Prostate gland (tissue), 2 donors: Measurements from ENCODE around the gene CLK4.

Experiments used
- CTCF ChIP-seq, 4 experiments: fragments of 200-600 bp in 2 of 4; fragments of 450-650 bp in 2 of 4; sonication (generic) in 2 of 4; IDR thresholded peaks; 1 replicate in 3 of 4; 2 replicates in 1 of 4; pipeline ENCODE4 v1.5.1; 2016 to 2019; ENCODE audit warnings: antibody characterized with exemption in 4 of 4, mild to moderate bottlenecking in 2 of 4, moderate library complexity in 2 of 4
- POLR2A ChIP-seq: fragments of 450-650 bp; IDR thresholded peaks from one replicate; pipeline ENCODE4 v1.6.1; 2016; ENCODE audit warnings: antibody characterized with exemption, mild to moderate bottlenecking
- POLR2AphosphoS5 ChIP-seq: sonication (generic); formaldehyde crosslinking; IDR thresholded peaks from one replicate; pipeline ENCODE4 v1.6.1; 2017; ENCODE audit warnings: antibody characterized with exemption

DNA sequence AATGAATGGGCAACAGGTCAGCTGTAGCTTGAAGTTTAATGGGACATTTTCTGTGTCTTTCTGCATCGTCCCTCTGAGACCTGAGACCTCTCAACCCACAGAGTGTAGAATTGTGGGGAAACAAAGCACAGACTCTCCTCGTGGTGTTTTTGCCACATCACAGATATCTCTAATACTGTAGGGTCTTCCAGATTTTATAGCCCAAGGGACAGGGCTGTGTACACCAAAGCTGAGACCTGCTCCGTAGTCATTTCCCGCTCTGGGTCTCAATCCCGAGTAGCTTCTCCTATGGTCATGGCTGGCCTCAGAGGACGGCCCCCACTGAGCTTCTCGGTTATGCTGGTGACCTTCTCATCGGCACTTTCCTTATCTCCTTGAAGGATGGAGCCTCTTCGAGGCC is 14.9 kb upstream of the CLK4 start:
- TF ChIP-seq CTCF (IDR thresholded peaks at IDR 0.05) = no peak
- no peak for TF ChIP-seq POLR2A
- no peak for TF ChIP-seq POLR2AphosphoS5
